IPS-11a (cell line): ENCODE data around the gene ZNF440.
A peak's percentile ranks its signal among the peaks of the same experiment; 100 is the strongest.
"Not testable (repeated sequence)": the region's sequence is repeated elsewhere in the genome, so short reads cannot be mapped to it uniquely, and the experiment has no call there.

Source experiments
- H3K4me3 ChIP-seq: one replicate; pipeline ENCODE4 v1.5.1; 2013; ENCODE audit warnings: low read depth, low read length, control low read depth

The ZNF440 gene

GRCh38 chr19:11814029-11814699 lies at the start of gene ZNF440:
TSS of gene ZNF440 (plus strand) at chr19:11814273. CDS start at chr19:11814448, 175 bp downstream.
- H3K4me3 ChIP-seq: peak within 1 kb of the TSS; percentile 79

GRCh38 chr19:11766597-11767591 lies 47.2 kb upstream of the ZNF440 start, which contains the start of gene ZNF441:
TSS of gene ZNF441 (plus strand) at chr19:11767000. CDS start at chr19:11767194, 194 bp downstream.
- peak within 1 kb of the TSS; percentile 48 for H3K4me3 ChIP-seq

GRCh38 chr19:11767633-11768133 lies 46.4 kb upstream of the ZNF440 start:
- peak overlapping the region; percentile 48 for H3K4me3 ChIP-seq

GRCh38 chr19:11769995-11770394 lies 44.1 kb upstream of the ZNF440 start:
- H3K4me3 ChIP-seq: no peak overlapping the region

- H3K4me3 ChIP-seq: not testable (repeated sequence)
Measured at GRCh38 chr19:11771520-11771919, 42.6 kb upstream of the ZNF440 start.

- H3K4me3 ChIP-seq: not testable (repeated sequence)
Measured at GRCh38 chr19:11776669-11777068, 37.4 kb upstream of the ZNF440 start.

GRCh38 chr19:11780431-11781020 lies 33.5 kb upstream of the ZNF440 start:
- H3K4me3 ChIP-seq: no peak overlapping the region

- no peak overlapping the region for H3K4me3 ChIP-seq
Measured at GRCh38 chr19:11781295-11782057, 32.6 kb upstream of the ZNF440 start.

GRCh38 chr19:11783767-11784166 lies 30.3 kb upstream of the ZNF440 start:
- no peak overlapping the region for H3K4me3 ChIP-seq

- H3K4me3 ChIP-seq: no peak overlapping the region
Measured at GRCh38 chr19:11784356-11784755, 29.7 kb upstream of the ZNF440 start.

- no peak overlapping the region for H3K4me3 ChIP-seq
Measured at GRCh38 chr19:11787536-11787935, 26.5 kb upstream of the ZNF440 start.

GRCh38 chr19:11792942-11793341 lies 21.1 kb upstream of the ZNF440 start:
- no peak overlapping the region for H3K4me3 ChIP-seq

- H3K4me3 ChIP-seq: no peak overlapping the region
Measured at GRCh38 chr19:11797491-11797890, 16.6 kb upstream of the ZNF440 start.

GRCh38 chr19:11798391-11799330 lies 15.4 kb upstream of the ZNF440 start, which contains the start of gene ZNF491:
TSS of gene ZNF491 (plus strand) at chr19:11798523. CDS start at chr19:11805954, 7,431 bp downstream.
- H3K4me3 ChIP-seq: peak within 1 kb of the TSS; percentile 56

GRCh38 chr19:11806354-11807098 lies 7.5 kb upstream of the ZNF440 start:
- H3K4me3 ChIP-seq: no peak overlapping the region

GRCh38 chr19:11807099-11807380 lies 7.0 kb upstream of the ZNF440 start:
- no peak overlapping the region for H3K4me3 ChIP-seq

GRCh38 chr19:11813703-11814028 lies 407 bp upstream of the ZNF440 start:
- peak overlapping the region; percentile 79 for H3K4me3 ChIP-seq

GRCh38 chr19:11814700-11815035 lies 595 bp downstream of the ZNF440 start:
- peak overlapping the region; percentile 79 for H3K4me3 ChIP-seq
